NCI-H2171 (cell line): ENCODE data around the gene MYO1F.
"Not testable (repeated sequence)": the region's sequence is repeated elsewhere in the genome, so short reads cannot be mapped to it uniquely, and the experiment has no call there.

Experiments used
- DNase-seq: peaks from one replicate; lab custom pipeline; 2025; lab: John Stamatoyannopoulos, UW

Gene MYO1F

GRCh38 chr19:8564866-8565265, 12.4 kb downstream of the MYO1F start:
- not testable (repeated sequence) for DNase-seq

- DNase-seq = no peak
Observed at GRCh38 chr19:8561075-8561764, 16.0 kb downstream of the MYO1F start.

GRCh38 chr19:8558325-8558724, 18.9 kb downstream of the MYO1F start:
- DNase-seq = no peak

- no peak for DNase-seq
Observed at GRCh38 chr19:8557642-8558238, 19.5 kb downstream of the MYO1F start.

- not testable (repeated sequence) for DNase-seq
Observed at GRCh38 chr19:8553729-8554128, 23.5 kb downstream of the MYO1F start.

GRCh38 chr19:8552810-8553209, 24.4 kb downstream of the MYO1F start:
- peak; percentile 2 for DNase-seq

GRCh38 chr19:8550070-8550469, 27.2 kb downstream of the MYO1F start:
- no peak for DNase-seq

- DNase-seq = no peak
Observed at GRCh38 chr19:8545743-8546142, 31.5 kb downstream of the MYO1F start.

GRCh38 chr19:8544168-8544567, 33.1 kb downstream of the MYO1F start:
- DNase-seq = no peak

- no peak for DNase-seq
Observed at GRCh38 chr19:8539621-8540149, 37.6 kb downstream of the MYO1F start.

- DNase-seq = no peak
Observed at GRCh38 chr19:8537099-8537498, 40.1 kb downstream of the MYO1F start.

GRCh38 chr19:8536282-8536681, 41.0 kb downstream of the MYO1F start:
- no peak for DNase-seq

- no peak for DNase-seq
Observed at GRCh38 chr19:8532225-8532624, 45.0 kb downstream of the MYO1F start.

GRCh38 chr19:8531470-8531869, 45.8 kb downstream of the MYO1F start:
- DNase-seq = no peak

- no peak for DNase-seq
Observed at GRCh38 chr19:8530061-8530679, 47.1 kb downstream of the MYO1F start.

- no peak for DNase-seq
Observed at GRCh38 chr19:8529369-8530006, 47.8 kb downstream of the MYO1F start.

- DNase-seq = no peak
Observed at GRCh38 chr19:8528500-8528899, 48.7 kb downstream of the MYO1F start.

GRCh38 chr19:8526345-8527091, 50.7 kb downstream of the MYO1F start:
- DNase-seq = peak; percentile 69

- no peak for DNase-seq
Observed at GRCh38 chr19:8525401-8525684, 51.9 kb downstream of the MYO1F start.

GRCh38 chr19:8519388-8519787, 57.9 kb downstream of the MYO1F start:
- no peak for DNase-seq

- no peak for DNase-seq
Observed at GRCh38 chr19:8518536-8518935, 58.7 kb downstream of the MYO1F start.
